Endothelial cell (in vitro differentiated cells): ENCODE results near the gene GARS1. TPM values are rescaled to one million over a fixed set of nuclear protein-coding genes. Genes with fewer than 3 reads are reported as not detected.

Experiments used
- DNase-seq: peaks from one replicate; pipeline ENCODE4 v3.0.0; 2021; ENCODE audit warnings: low spot score
- H3K27ac Mint-ChIP-seq: one replicate; pipeline ENCODE4 v1.8.0; 2021; ENCODE audit warnings: mixed read lengths, inconsistent platforms; ENCODE audit not compliant: unreplicated experiment
- H3K27me3 Mint-ChIP-seq: one replicate; pipeline ENCODE4 v1.8.0; 2021; ENCODE audit warnings: mild to moderate bottlenecking, moderate library complexity, mixed read lengths, inconsistent platforms; ENCODE audit not compliant: unreplicated experiment
- H3K36me3 Mint-ChIP-seq: one replicate; pipeline ENCODE4 v1.8.0; 2021; ENCODE audit warnings: mild to moderate bottlenecking, low read depth, mixed read lengths, inconsistent platforms; ENCODE audit not compliant: unreplicated experiment
- H3K4me1 Mint-ChIP-seq: one replicate; pipeline ENCODE4 v1.8.0; 2021; ENCODE audit warnings: mild to moderate bottlenecking, mixed read lengths, inconsistent platforms; ENCODE audit not compliant: unreplicated experiment
- H3K4me3 Mint-ChIP-seq: one replicate; pipeline ENCODE4 v1.8.0; 2021; ENCODE audit warnings: mild to moderate bottlenecking, mixed read lengths, inconsistent platforms; ENCODE audit not compliant: unreplicated experiment
- H3K9me3 Mint-ChIP-seq: one replicate; pipeline ENCODE4 v1.8.0; 2021; ENCODE audit warnings: mixed read lengths, inconsistent platforms; ENCODE audit not compliant: unreplicated experiment
- total RNA-seq: library from RNA; stranded (reverse); fragmentation: NEBNext Ultra II Directional; extraction: Animal tissue kit (Norgen Biotek cat#: 25700); gene quantifications from one replicate; pipeline ENCODE4 v1.2.1, GENCODE V29; 2021; ENCODE audit not compliant: unreplicated experiment
- TF ChIP-seq, protein P1 (sequence below): fragments of 200-600 bp; sonication (generic); IDR thresholded peaks from one replicate; pipeline ENCODE4 v1.5.0; 2021; ENCODE audit warnings: antibody characterized with exemption; ENCODE audit not compliant: unreplicated experiment

Gene GARS1
- total RNA-seq, 1 donor from 2014 or later: 91.3 TPM

DNA sequence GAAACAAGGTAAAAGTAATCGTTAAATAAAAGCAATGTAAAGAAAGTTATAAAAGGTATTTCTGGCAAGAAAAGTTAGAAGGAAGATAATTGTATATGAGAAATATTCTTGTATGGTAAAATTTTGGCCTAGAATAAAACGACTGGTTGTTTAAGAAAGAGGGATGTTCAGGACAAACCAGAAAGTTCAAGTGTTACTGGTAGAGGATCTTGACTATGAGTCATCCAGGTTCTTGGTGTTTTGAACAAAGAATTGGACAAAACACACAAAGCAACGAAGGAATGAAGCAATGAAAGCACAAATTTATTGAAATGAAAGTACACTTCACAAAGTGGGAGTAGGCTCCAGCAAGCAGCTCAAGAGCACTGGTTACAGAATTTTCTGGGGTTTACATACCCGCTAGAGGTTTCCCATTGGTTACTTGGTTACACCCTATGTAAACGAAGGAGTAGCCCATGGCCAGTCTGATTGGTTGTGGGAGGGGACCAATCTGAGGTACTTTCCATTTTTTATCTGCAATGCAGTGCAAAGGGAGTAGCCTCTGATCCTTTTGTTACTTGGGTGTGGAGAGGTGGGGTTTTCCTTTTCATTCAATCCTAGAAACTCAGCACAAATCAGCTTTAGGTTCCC, 22.4 kb upstream of the GARS1 start:
- H3K36me3 Mint-ChIP-seq: peaks cover 39% of the 10 kb centered on the region
- no peak for DNase-seq
- no peaks in the 10 kb centered on the region for H3K27me3 Mint-ChIP-seq
- no peak overlapping the region for H3K27ac Mint-ChIP-seq
- no peaks in the 10 kb centered on the region for H3K4me1 Mint-ChIP-seq
- TF ChIP-seq, protein P1, sequence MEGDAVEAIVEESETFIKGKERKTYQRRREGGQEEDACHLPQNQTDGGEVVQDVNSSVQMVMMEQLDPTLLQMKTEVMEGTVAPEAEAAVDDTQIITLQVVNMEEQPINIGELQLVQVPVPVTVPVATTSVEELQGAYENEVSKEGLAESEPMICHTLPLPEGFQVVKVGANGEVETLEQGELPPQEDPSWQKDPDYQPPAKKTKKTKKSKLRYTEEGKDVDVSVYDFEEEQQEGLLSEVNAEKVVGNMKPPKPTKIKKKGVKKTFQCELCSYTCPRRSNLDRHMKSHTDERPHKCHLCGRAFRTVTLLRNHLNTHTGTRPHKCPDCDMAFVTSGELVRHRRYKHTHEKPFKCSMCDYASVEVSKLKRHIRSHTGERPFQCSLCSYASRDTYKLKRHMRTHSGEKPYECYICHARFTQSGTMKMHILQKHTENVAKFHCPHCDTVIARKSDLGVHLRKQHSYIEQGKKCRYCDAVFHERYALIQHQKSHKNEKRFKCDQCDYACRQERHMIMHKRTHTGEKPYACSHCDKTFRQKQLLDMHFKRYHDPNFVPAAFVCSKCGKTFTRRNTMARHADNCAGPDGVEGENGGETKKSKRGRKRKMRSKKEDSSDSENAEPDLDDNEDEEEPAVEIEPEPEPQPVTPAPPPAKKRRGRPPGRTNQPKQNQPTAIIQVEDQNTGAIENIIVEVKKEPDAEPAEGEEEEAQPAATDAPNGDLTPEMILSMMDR: no peak
- peaks cover 9% of the 10 kb centered on the region for H3K9me3 Mint-ChIP-seq
- no peak overlapping the region for H3K4me3 Mint-ChIP-seq

DNA sequence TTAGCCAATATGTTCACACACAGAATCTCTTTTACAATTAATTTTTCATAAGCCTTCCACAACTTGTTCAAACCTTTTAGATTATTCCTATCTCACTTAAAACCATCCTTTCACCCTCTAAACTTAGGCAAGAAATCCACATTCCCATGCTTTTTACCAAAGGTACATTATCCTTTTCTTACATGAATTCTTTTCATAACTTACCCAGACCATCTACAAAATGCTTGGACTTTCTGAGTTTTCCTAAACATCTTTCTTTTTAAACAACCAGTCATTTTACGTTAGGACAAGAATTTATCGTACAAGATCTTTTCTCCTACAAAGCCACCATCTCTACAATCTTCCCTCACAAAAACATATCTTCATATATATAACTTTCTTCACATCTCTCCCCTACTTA, 18.8 kb upstream of the GARS1 start:
- H3K9me3 Mint-ChIP-seq: peaks cover 9% of the 10 kb centered on the region
- H3K27ac Mint-ChIP-seq: no peak overlapping the region
- no peaks in the 10 kb centered on the region for H3K4me1 Mint-ChIP-seq
- peaks cover 66% of the 10 kb centered on the region for H3K36me3 Mint-ChIP-seq
- no peak for DNase-seq
- no peaks in the 10 kb centered on the region for H3K27me3 Mint-ChIP-seq
- TF ChIP-seq, protein P1: no peak
- peak overlapping the region; percentile 6 for H3K4me3 Mint-ChIP-seq

DNA sequence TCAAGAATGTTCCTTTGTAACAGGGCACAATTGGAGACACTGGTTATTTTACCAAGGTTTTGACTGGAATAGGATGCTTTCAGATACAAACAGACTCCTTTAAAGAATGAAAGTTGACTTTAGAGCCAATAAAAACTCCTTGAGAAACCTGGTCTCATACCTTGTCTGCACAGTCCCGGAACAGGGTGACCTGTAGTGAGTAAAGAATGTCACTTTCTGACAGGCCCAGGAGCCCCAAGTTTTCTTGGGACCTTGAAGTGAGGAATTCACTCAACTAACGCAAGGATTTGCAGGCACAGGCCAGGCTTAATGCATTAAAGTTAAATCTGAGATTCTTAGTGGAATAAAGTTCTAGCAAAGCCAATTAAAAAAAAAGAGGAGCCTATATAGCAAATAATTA, 11.5 kb upstream of the GARS1 start:
- Mint-ChIP-seq H3K27ac (no peak overlapping the region), H3K36me3 (peaks cover 39% of the 10 kb centered on the region), H3K27me3 (no peaks in the 10 kb centered on the region), H3K9me3 (no peaks in the 10 kb centered on the region), H3K4me3 (no peak overlapping the region), H3K4me1 (peaks cover 4% of the 10 kb centered on the region)
- TF ChIP-seq, protein P1: no peak
- DNase-seq: no peak

DNA sequence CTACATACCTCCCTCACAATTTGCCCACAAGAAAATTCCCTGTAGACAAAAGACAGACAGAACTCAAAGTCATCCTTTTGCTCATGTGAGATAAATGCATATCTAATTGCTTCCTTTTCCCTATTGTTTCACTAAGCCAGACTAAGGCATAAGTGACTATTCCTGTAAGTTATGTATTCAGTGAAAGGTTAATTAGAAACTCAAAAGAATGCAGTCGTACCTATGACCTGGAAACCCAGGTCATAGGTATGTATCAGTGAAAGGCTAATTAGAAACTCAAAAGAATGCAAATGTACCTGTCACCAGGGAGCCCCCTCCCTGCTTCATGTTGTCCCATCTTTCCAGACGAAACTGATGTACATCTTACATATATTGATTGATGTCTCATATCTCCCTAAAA, 10.3 kb upstream of the GARS1 start:
- Mint-ChIP-seq H3K27ac (no peak overlapping the region), H3K27me3 (no peaks in the 10 kb centered on the region), H3K4me1 (peaks cover 4% of the 10 kb centered on the region), H3K36me3 (peaks cover 27% of the 10 kb centered on the region), H3K9me3 (no peaks in the 10 kb centered on the region), H3K4me3 (no peak overlapping the region)
- DNase-seq: no peak
- TF ChIP-seq, protein P1: no peak

DNA sequence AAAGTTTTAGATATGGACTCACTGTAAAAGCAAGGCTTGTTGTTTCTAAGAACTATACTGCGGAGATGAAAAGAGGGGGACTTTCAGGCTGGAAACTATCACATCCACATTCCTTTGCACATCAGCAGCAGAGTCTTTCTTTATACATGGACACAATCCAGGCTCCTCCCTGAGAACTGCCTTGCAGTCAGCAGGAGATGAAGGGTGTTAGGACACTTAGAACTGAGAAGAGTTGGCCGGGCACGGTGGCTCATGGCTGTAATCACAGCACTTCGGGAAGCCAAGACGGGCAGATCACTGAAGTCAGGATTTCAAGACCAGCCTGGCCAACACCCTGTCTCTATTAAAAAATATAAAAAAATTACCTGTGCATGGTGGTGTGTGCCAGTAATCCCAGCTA, 9.7 kb upstream of the GARS1 start:
- H3K27me3 Mint-ChIP-seq: no peaks in the 10 kb centered on the region
- H3K36me3 Mint-ChIP-seq: peaks cover 25% of the 10 kb centered on the region
- no peak overlapping the region for H3K4me3 Mint-ChIP-seq
- no peaks in the 10 kb centered on the region for H3K9me3 Mint-ChIP-seq
- no peak for DNase-seq
- peaks cover 4% of the 10 kb centered on the region for H3K4me1 Mint-ChIP-seq
- no peak overlapping the region for H3K27ac Mint-ChIP-seq
- TF ChIP-seq, protein P1: no peak
